CD8-positive, alpha-beta memory T cell (primary cell): ENCODE data around the gene CISTR. TPM values are rescaled to one million over a fixed set of nuclear protein-coding genes. Genes with fewer than 3 reads are reported as not detected.

Experiments
- CTCF ChIA-PET: fragments of 350-600 bp; sonication (Branson Sonifier 250); formaldehyde crosslinking; loops from one replicate; lab custom pipeline; 2021; ENCODE audit warnings: antibody characterized with exemption; lab: Charles Lee
- POLR2A ChIA-PET: fragments of 350-600 bp; sonication (Branson Sonifier 250); formaldehyde crosslinking; loops from one replicate; lab custom pipeline; 2021; ENCODE audit warnings: antibody characterized with exemption; lab: Charles Lee
- DNase-seq, 5 donors: peaks; one replicate each; pipeline versions ENCODE4 v3.0.0 to v3.0.0-alpha.2; 2020 to 2022; ENCODE audit warnings: mixed read lengths in 1 of 5
- H3K27ac ChIP-seq: one replicate; pipeline ENCODE4 v1.7.0; 2013; ENCODE audit warnings: low read depth, mild to moderate bottlenecking, low read length, moderate library complexity
- H3K27me3 ChIP-seq: 2 replicates; pipeline ENCODE4 v1.7.0; 2013; ENCODE audit warnings: low read length, mild to moderate bottlenecking; ENCODE audit not compliant: insufficient read depth, poor library complexity, severe bottlenecking
- H3K36me3 ChIP-seq: 2 replicates; pipeline ENCODE4 v1.7.0; 2013; ENCODE audit warnings: mild to moderate bottlenecking, low read length, moderate library complexity; ENCODE audit not compliant: insufficient read depth
- H3K4me1 ChIP-seq: 2 replicates; pipeline ENCODE4 v1.7.0; 2013; ENCODE audit warnings: mild to moderate bottlenecking, low read length, moderate library complexity; ENCODE audit not compliant: insufficient read depth
- H3K4me3 ChIP-seq: 2 replicates; pipeline ENCODE4 v1.7.0; 2013; ENCODE audit warnings: mild to moderate bottlenecking, low read length
- H3K9me3 ChIP-seq: 2 replicates; pipeline ENCODE4 v1.7.0; 2013; ENCODE audit warnings: mild to moderate bottlenecking, low read length
- H3K27ac Mint-ChIP-seq, 8 donors: one replicate each; pipeline ENCODE4 v1.8.0; 2020 to 2021; ENCODE audit warnings: mixed read lengths in 8 of 8, mild to moderate bottlenecking in 6 of 8, inconsistent platforms in 3 of 8, moderate library complexity in 3 of 8
- H3K27me3 Mint-ChIP-seq, 2 donors: one replicate each; pipeline ENCODE4 v1.8.0; 2020 to 2021; ENCODE audit warnings: mixed read lengths in 2 of 2, mild to moderate bottlenecking in 1 of 2, moderate library complexity in 1 of 2
- H3K36me3 Mint-ChIP-seq, 3 donors: one replicate each; pipeline ENCODE4 v1.8.0; 2020 to 2021; ENCODE audit warnings: mixed read lengths in 3 of 3, inconsistent platforms in 1 of 3, mild to moderate bottlenecking in 1 of 3
- H3K4me1 Mint-ChIP-seq, 3 donors: one replicate each; pipeline ENCODE4 v1.8.0; 2020 to 2021; ENCODE audit warnings: mixed read lengths in 3 of 3, inconsistent platforms in 1 of 3, mild to moderate bottlenecking in 1 of 3
- H3K4me3 Mint-ChIP-seq, 7 donors: one replicate each; pipeline ENCODE4 v1.8.0; 2020 to 2021; ENCODE audit warnings: mixed read lengths in 7 of 7, mild to moderate bottlenecking in 6 of 7, moderate library complexity in 4 of 7, inconsistent platforms in 2 of 7
- H3K9me3 Mint-ChIP-seq, 5 donors: one replicate each; pipeline ENCODE4 v1.8.0; 2020 to 2022; ENCODE audit warnings: mixed read lengths in 5 of 5, mild to moderate bottlenecking in 3 of 5, moderate library complexity in 2 of 5, inconsistent platforms in 1 of 5
- polyA plus RNA-seq: library from polyadenylated mRNA; unstranded; fragments of 300-500 nt; fragmentation: Illumina TruSeq; gene quantifications from one replicate; pipeline ENCODE4 v1.2.3, GENCODE V29; 2021
- total RNA-seq, 2 experiments: library from RNA; stranded (reverse); gene quantifications; one replicate each; pipeline ENCODE4 v1.2.3, GENCODE V29; 2021

Gene CISTR
- total and polyA plus RNA-seq, 3 experiments from 2014 or later = not detected

- Histone ChIP-seq H3K4me1 (peaks cover 9% of the 10 kb centered on the region), H3K4me3 (no peak overlapping the region), H3K27me3 (peaks cover 31% of the 10 kb centered on the region), H3K36me3 (no peaks in the 10 kb centered on the region), H3K9me3 (no peaks in the 10 kb centered on the region), H3K27ac (no peak overlapping the region)
- no peak for DNase-seq
- no peaks in the 10 kb centered on the region for H3K36me3 Mint-ChIP-seq
- H3K27me3 Mint-ChIP-seq = peaks cover 43 to 54% of the 10 kb centered on the region in 2 donors
- POLR2A ChIA-PET = no interaction called here
- no peaks in the 10 kb centered on the region for H3K9me3 Mint-ChIP-seq
- CTCF ChIA-PET = interaction anchor here (8.3 kb wide), 1 partner anchor 14 kb away, joined by 110 read pairs; no protein-coding TSS in a partner anchor
- peaks cover 0 to 16% (median 13%) of the 10 kb centered on the region in 3 donors for H3K4me1 Mint-ChIP-seq
- H3K4me3 Mint-ChIP-seq = no peak overlapping the region
- H3K27ac Mint-ChIP-seq = peak overlapping the region in 1 of 8 donors; percentile 41
These were observed 7.5 kb upstream of the CISTR start for GRCh38 chr12:53759261-53759660.

GRCh38 chr12:53758730-53759103 lies 6.9 kb upstream of the CISTR start:
- Histone ChIP-seq H3K36me3 (no peaks in the 10 kb centered on the region), H3K4me3 (no peak overlapping the region), H3K27ac (no peak overlapping the region), H3K4me1 (peaks cover 9% of the 10 kb centered on the region), H3K27me3 (peaks cover 31% of the 10 kb centered on the region), H3K9me3 (no peaks in the 10 kb centered on the region)
- no peak for DNase-seq
- Mint-ChIP-seq H3K4me1 (peaks cover 0 to 16% (median 13%) of the 10 kb centered on the region in 3 donors), H3K9me3 (no peaks in the 10 kb centered on the region), H3K36me3 (no peaks in the 10 kb centered on the region), H3K27me3 (peaks cover 41 to 52% of the 10 kb centered on the region in 2 donors), H3K4me3 (no peak overlapping the region), H3K27ac (peak overlapping the region in 2 of 8 donors; percentile 49 to 64)
- POLR2A ChIA-PET = no interaction called here
- CTCF ChIA-PET = interaction anchor here (2.0 to 8.3 kb wide), 2 partner anchors 13 to 56 kb away, joined by 13 to 110 read pairs; no protein-coding TSS in a partner anchor

DNA sequence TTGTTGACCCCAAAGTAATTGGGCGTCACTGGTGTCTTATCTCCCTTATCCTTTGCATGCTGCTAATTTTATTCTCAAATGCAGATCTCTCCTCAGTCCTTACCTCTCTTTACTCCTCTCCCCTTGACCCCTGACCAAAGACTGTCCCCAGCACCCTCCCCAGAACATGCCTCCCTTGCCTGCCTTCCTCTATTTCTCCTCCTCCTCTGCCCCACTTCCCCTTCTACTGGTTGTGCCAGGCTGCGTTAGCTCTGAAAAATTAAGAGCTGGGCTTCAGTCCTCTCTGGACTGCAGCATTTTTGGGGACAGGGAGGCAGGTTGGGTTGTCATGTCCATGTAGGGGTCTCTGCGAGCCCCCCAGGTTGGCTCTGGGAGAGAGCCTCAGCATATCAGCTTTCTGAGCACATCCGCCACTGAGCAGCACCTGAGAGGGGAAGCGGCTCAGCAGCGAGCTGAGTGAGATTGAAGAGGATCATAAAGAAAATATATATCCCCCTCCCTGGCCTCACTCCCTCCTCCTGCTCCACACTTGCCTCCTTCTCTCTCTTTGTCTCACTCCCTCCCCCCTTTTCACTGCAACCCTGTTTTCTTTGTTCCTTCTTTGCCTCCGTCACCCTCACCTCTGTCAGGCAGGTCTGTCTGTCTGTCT lies 6.4 kb upstream of the CISTR start:
- POLR2A ChIA-PET = interaction anchor here (1.3 kb wide), 1 partner anchor 11 kb away, joined by 7 read pairs; no protein-coding TSS in a partner anchor
- no peak overlapping the region for H3K27ac ChIP-seq
- no peak overlapping the region for H3K4me3 ChIP-seq
- Mint-ChIP-seq H3K4me3 (peak overlapping the region in 1 of 7 donors; percentile 51), H3K4me1 (peaks cover 0 to 16% (median 13%) of the 10 kb centered on the region in 3 donors), H3K36me3 (no peaks in the 10 kb centered on the region), H3K9me3 (no peaks in the 10 kb centered on the region), H3K27ac (peak overlapping the region in 3 of 8 donors; percentile 49 to 64 (median 52)), H3K27me3 (peaks cover 37 to 47% of the 10 kb centered on the region in 2 donors)
- peaks cover 31% of the 10 kb centered on the region for H3K27me3 ChIP-seq
- H3K4me1 ChIP-seq = peaks cover 9% of the 10 kb centered on the region
- CTCF ChIA-PET = interaction anchor here (1.2 to 8.3 kb wide), 7 partner anchors 8 to 230 kb away, joined by 3 to 110 read pairs (median 9); no protein-coding TSS in a partner anchor
- no peaks in the 10 kb centered on the region for H3K9me3 ChIP-seq
- H3K36me3 ChIP-seq = no peaks in the 10 kb centered on the region
- no peak for DNase-seq

- no peak overlapping the region for H3K27ac ChIP-seq
- CTCF ChIA-PET = interaction anchor here (0.7 to 8.3 kb wide), 21 partner anchors 9 to 237 kb away, joined by 3 to 110 read pairs (median 4); partner anchors contain the start of genes CALCOCO1 and HOXC10
- POLR2A ChIA-PET = interaction anchor here (0.6 to 1.3 kb wide), 2 partner anchors 10 to 442 kb away, joined by 4 to 7 read pairs; no protein-coding TSS in a partner anchor
These were observed 5.5 kb upstream of the CISTR start for GRCh38 chr12:53757101-53757770.

GRCh38 chr12:53756300-53757100 lies 4.7 kb upstream of the CISTR start:
- no peaks in the 10 kb centered on the region for H3K9me3 Mint-ChIP-seq
- peak overlapping the region in 6 of 7 donors; percentile 57 to 79 (median 68) for H3K4me3 Mint-ChIP-seq
- H3K4me1 Mint-ChIP-seq = peaks cover 0 to 16% (median 13%) of the 10 kb centered on the region in 3 donors
- ChIA-PET POLR2A (interaction anchor here (1.3 kb wide), 1 partner anchor 9 kb away, joined by 7 read pairs; no protein-coding TSS in a partner anchor), CTCF (interaction anchor here (0.7 to 8.3 kb wide), 20 partner anchors 10 to 238 kb away, joined by 3 to 110 read pairs (median 4); partner anchors contain the start of genes CALCOCO1 and HOXC10)
- Histone ChIP-seq H3K36me3 (no peaks in the 10 kb centered on the region), H3K27me3 (peaks cover 40% of the 10 kb centered on the region), H3K9me3 (no peaks in the 10 kb centered on the region), H3K27ac (no peak overlapping the region), H3K4me3 (peak overlapping the region; percentile 10), H3K4me1 (peaks cover 9% of the 10 kb centered on the region)
- H3K36me3 Mint-ChIP-seq = no peaks in the 10 kb centered on the region
- peak overlapping the region in 2 of 8 donors; percentile 39 to 83 for H3K27ac Mint-ChIP-seq
- H3K27me3 Mint-ChIP-seq = peaks cover 29 to 34% of the 10 kb centered on the region in 2 donors
- DNase-seq = no peak

More at GRCh38 chr12:53757101-53757770, 5.5 kb upstream of the CISTR start:
- Mint-ChIP-seq H3K4me1 (peaks cover 0 to 16% (median 13%) of the 10 kb centered on the region in 3 donors), H3K27ac (peak overlapping the region in 6 of 8 donors; percentile 52 to 83 (median 64)), H3K27me3 (peaks cover 31 to 40% of the 10 kb centered on the region in 2 donors), H3K36me3 (no peaks in the 10 kb centered on the region), H3K4me3 (peak overlapping the region; percentile 57 to 79 (median 73)), H3K9me3 (no peaks in the 10 kb centered on the region)
- H3K9me3 ChIP-seq = no peaks in the 10 kb centered on the region
- peak; percentile 66 to 86 (median 74) for DNase-seq
- peak overlapping the region; percentile 10 for H3K4me3 ChIP-seq
- peaks cover 9% of the 10 kb centered on the region for H3K4me1 ChIP-seq
- H3K36me3 ChIP-seq = no peaks in the 10 kb centered on the region
- peaks cover 36% of the 10 kb centered on the region for H3K27me3 ChIP-seq

- Histone ChIP-seq H3K36me3 (no peaks in the 10 kb centered on the region), H3K9me3 (no peaks in the 10 kb centered on the region), H3K4me3 (no peak overlapping the region), H3K27ac (no peak overlapping the region), H3K27me3 (peaks cover 36% of the 10 kb centered on the region), H3K4me1 (peaks cover 9% of the 10 kb centered on the region)
- no peak overlapping the region for H3K4me3 Mint-ChIP-seq
- ChIA-PET POLR2A (no interaction called here), CTCF (interaction anchor here (1.0 to 8.3 kb wide), 4 partner anchors 10 to 229 kb away, joined by 3 to 110 read pairs (median 8); partner anchors contain the start of gene HOXC10)
- no peak for DNase-seq
- no peak overlapping the region for H3K27ac Mint-ChIP-seq
- no peaks in the 10 kb centered on the region for H3K36me3 Mint-ChIP-seq
- H3K9me3 Mint-ChIP-seq = no peaks in the 10 kb centered on the region
- peaks cover 24 to 29% of the 10 kb centered on the region in 2 donors for H3K27me3 Mint-ChIP-seq
- peaks cover 0 to 16% (median 13%) of the 10 kb centered on the region in 3 donors for H3K4me1 Mint-ChIP-seq
These were observed 4.1 kb upstream of the CISTR start for GRCh38 chr12:53755893-53756292.

- Histone ChIP-seq H3K9me3 (no peaks in the 10 kb centered on the region), H3K4me3 (no peak overlapping the region), H3K27me3 (peaks cover 36% of the 10 kb centered on the region), H3K36me3 (no peaks in the 10 kb centered on the region), H3K4me1 (peaks cover 9% of the 10 kb centered on the region), H3K27ac (no peak overlapping the region)
- no peak for DNase-seq
- POLR2A ChIA-PET = no interaction called here
- no peak overlapping the region for H3K4me3 Mint-ChIP-seq
- H3K27ac Mint-ChIP-seq = peak overlapping the region in 1 of 8 donors; percentile 38
- no peaks in the 10 kb centered on the region for H3K9me3 Mint-ChIP-seq
- peaks cover 23 to 25% of the 10 kb centered on the region in 2 donors for H3K27me3 Mint-ChIP-seq
- H3K4me1 Mint-ChIP-seq = peaks cover 0 to 16% (median 13%) of the 10 kb centered on the region in 3 donors
- no peaks in the 10 kb centered on the region for H3K36me3 Mint-ChIP-seq
- CTCF ChIA-PET = interaction anchor here (1.0 to 8.3 kb wide), 2 partner anchors 10 to 53 kb away, joined by 6 to 110 read pairs; no protein-coding TSS in a partner anchor
These were observed 3.7 kb upstream of the CISTR start for GRCh38 chr12:53755451-53755891.
